NB4 (cell line): ENCODE results near the gene ALG2.

Experiments used
- POLR2A ChIP-seq: IDR thresholded peaks from 2 replicates; pipeline ENCODE4 v1.6.1; 2011; ENCODE audit warnings: mild to moderate bottlenecking; ENCODE audit not compliant: insufficient read length; ENCODE audit errors: extremely low read depth
- TF ChIP-seq, protein P1 (sequence below): IDR thresholded peaks from one replicate; pipeline ENCODE4 v1.5.1; 2012; ENCODE audit warnings: low read depth, low read length

DNA sequence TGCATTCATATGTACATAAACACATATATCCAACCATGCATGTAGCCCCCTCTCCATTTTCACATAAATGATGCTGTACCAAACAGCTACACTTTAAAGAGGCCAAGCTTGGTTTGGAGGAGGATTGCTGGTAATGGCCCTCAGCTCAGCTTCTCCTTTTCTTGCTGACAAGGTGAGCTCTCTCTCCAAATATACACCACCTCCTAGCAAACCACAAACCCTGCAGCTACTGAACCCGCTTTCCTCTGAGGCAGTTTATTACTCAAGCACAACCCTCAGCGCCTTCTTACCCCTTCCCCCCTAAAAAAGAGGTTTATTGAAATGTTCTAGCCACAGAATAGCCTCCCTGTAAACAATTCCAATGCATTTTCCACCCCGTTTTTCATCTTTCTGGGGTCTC is 54.0 kb downstream of the ALG2 start:
- TF ChIP-seq POLR2A: no peak
- TF ChIP-seq, protein P1, sequence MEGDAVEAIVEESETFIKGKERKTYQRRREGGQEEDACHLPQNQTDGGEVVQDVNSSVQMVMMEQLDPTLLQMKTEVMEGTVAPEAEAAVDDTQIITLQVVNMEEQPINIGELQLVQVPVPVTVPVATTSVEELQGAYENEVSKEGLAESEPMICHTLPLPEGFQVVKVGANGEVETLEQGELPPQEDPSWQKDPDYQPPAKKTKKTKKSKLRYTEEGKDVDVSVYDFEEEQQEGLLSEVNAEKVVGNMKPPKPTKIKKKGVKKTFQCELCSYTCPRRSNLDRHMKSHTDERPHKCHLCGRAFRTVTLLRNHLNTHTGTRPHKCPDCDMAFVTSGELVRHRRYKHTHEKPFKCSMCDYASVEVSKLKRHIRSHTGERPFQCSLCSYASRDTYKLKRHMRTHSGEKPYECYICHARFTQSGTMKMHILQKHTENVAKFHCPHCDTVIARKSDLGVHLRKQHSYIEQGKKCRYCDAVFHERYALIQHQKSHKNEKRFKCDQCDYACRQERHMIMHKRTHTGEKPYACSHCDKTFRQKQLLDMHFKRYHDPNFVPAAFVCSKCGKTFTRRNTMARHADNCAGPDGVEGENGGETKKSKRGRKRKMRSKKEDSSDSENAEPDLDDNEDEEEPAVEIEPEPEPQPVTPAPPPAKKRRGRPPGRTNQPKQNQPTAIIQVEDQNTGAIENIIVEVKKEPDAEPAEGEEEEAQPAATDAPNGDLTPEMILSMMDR: no peak
